ENCODE measurements around the gene L3MBTL3. TPM values are rescaled to one million over a fixed set of nuclear protein-coding genes. Genes with fewer than 3 reads are reported as not detected.
A peak's percentile ranks its signal among the peaks of the same experiment; 100 is the strongest.

L3MBTL3 gene
- total RNA-seq, 1 experiment from 2014 or later = 31.5 TPM

DNA sequence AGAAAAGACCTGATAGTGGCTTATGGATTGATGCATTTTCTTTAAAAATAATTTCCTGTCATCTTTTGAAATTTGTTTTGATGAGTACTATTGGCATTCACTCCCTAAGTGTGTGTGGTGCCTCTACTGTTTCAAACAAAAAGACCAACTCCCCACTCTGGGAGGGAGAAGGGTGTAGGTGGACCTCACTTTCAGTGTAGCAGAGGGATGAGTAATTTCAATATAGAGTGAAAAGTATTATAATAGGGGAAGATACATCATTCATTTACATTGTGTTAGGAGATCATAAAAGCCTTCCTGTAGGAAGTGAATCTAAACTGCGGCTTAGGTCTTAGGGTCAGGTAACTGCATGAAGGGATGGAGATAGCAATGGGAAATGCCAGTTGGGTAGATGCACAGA lies 158.0 kb downstream of the L3MBTL3 start (continued):
- TF ChIP-seq ZBTB33 (IDR thresholded peaks at IDR 0.05; ENCODE audit: extremely low read depth, insufficient replicate concordance, low read length) (no peak), SIN3A (IDR thresholded peaks at IDR 0.05; ENCODE audit: low read depth) (no peak)

GRCh38 chr6:130178692-130179091 lies 160.3 kb downstream of the L3MBTL3 start:
- no peak overlapping the region; the same call in 1 of the 2 replicates for H3K27ac ChIP-seq (ENCODE audit: low read depth, low read length)
- POLR2A ChIA-PET = no interaction called here
- CTCF ChIA-PET = no interaction called here
- TF ChIP-seq, protein P1, sequence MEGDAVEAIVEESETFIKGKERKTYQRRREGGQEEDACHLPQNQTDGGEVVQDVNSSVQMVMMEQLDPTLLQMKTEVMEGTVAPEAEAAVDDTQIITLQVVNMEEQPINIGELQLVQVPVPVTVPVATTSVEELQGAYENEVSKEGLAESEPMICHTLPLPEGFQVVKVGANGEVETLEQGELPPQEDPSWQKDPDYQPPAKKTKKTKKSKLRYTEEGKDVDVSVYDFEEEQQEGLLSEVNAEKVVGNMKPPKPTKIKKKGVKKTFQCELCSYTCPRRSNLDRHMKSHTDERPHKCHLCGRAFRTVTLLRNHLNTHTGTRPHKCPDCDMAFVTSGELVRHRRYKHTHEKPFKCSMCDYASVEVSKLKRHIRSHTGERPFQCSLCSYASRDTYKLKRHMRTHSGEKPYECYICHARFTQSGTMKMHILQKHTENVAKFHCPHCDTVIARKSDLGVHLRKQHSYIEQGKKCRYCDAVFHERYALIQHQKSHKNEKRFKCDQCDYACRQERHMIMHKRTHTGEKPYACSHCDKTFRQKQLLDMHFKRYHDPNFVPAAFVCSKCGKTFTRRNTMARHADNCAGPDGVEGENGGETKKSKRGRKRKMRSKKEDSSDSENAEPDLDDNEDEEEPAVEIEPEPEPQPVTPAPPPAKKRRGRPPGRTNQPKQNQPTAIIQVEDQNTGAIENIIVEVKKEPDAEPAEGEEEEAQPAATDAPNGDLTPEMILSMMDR (IDR thresholded peaks at IDR 0.05 in 2 of 3, conservative IDR thresholded peaks at IDR 0.05 in 1 of 3; ENCODE audit: borderline replicate concordance in 1 of 3, insufficient read depth in 1 of 3, low read depth in 2 of 3, low read length in 2 of 3) = no peak
- TF ChIP-seq ATF3 (IDR thresholded peaks at IDR 0.05) = no peak
- no peak for TF ChIP-seq RAD21 (IDR thresholded peaks at IDR 0.05; ENCODE audit: low read depth)
- TF ChIP-seq CBX3 (IDR thresholded peaks at IDR 0.05; ENCODE audit: low read depth) = peak; percentile 44; the same call in 1 of the 2 replicates
- TF ChIP-seq JUND (IDR thresholded peaks at IDR 0.05) = peak; percentile 90
- TF ChIP-seq EZH2phosphoT487 (IDR thresholded peaks at IDR 0.05; ENCODE audit: borderline replicate concordance) = no peak
- no peak for TF ChIP-seq SIN3A (IDR thresholded peaks at IDR 0.05; ENCODE audit: low read depth)
- TF ChIP-seq ZFX (IDR thresholded peaks at IDR 0.05) = no peak
- no peak; the same call in 1 of the 2 replicates for TF ChIP-seq MAX (IDR thresholded peaks at IDR 0.05)
- TF ChIP-seq YY1 (IDR thresholded peaks at IDR 0.05; ENCODE audit: extremely low read depth, insufficient replicate concordance, low read depth, low read length) = no peak
- no peak for TF ChIP-seq EGR1 (IDR thresholded peaks at IDR 0.05; ENCODE audit: low read depth)
- no peak for TF ChIP-seq ELF1 (IDR thresholded peaks at IDR 0.05; ENCODE audit: borderline replicate concordance, low read depth)
- peak; percentile 93 for TF ChIP-seq FOSL1 (IDR thresholded peaks at IDR 0.05; ENCODE audit: low read depth)
- no peak for TF ChIP-seq CEBPB (IDR thresholded peaks at IDR 0.05; ENCODE audit: low read depth)
- no peak for TF ChIP-seq POLR2AphosphoS5 (IDR thresholded peaks at IDR 0.05; ENCODE audit: low read depth, low read length)
- no peak for TF ChIP-seq ZBTB33 (IDR thresholded peaks at IDR 0.05; ENCODE audit: extremely low read depth, insufficient replicate concordance, low read length)
- no peak for TF ChIP-seq EZH2 (IDR thresholded peaks at IDR 0.05)

More at GRCh38 chr6:130178692-130179091, 160.3 kb downstream of the L3MBTL3 start:
- Histone ChIP-seq H3K4me3 (replicated peaks in 1 of 2; ENCODE audit: low read depth in 1 of 2, low read length in 2 of 2) (no peak overlapping the region), H3K27me3 (ENCODE audit: insufficient read depth, low read length) (no peaks in the 10 kb centered on the region), H3K9ac (ENCODE audit: low read length) (no peak overlapping the region), H3K36me3 (ENCODE audit: control insufficient read depth in 1 of 2, insufficient read depth in 2 of 2, low read length in 2 of 2) (no peaks in the 10 kb centered on the region), H3K4me1 (ENCODE audit: control insufficient read depth in 1 of 2, insufficient read depth in 2 of 2, low read length in 2 of 2) (peaks cover 11 to 13% of the 10 kb centered on the region in 2 experiments), H4K20me1 (ENCODE audit: insufficient read depth) (no peaks in the 10 kb centered on the region), H3K79me2 (ENCODE audit: insufficient read depth, low read length) (no peaks in the 10 kb centered on the region), H3K9me3 (ENCODE audit: control insufficient read depth in 1 of 2, insufficient read depth in 1 of 2, low read depth in 1 of 2, low read length in 2 of 2) (no peaks in the 10 kb centered on the region), H3K9me2 (ENCODE audit: insufficient read depth) (no peaks in the 10 kb centered on the region), H3K4me2 (ENCODE audit: low read length) (peak overlapping the region; percentile 62), H2AFZ (ENCODE audit: low read depth, low read length, poor library complexity, severe bottlenecking) (peak overlapping the region; percentile 64)
- BruUV-seq (replicated peaks) = no TSS peak
- ATAC-seq (peak; percentile 100), DNase-seq (ENCODE audit: low read depth, low spot score) (peak; percentile 68)
- intact Hi-C loops (cut with micrococcal nuclease) = no loop called here
- RAD21 ChIA-PET (ENCODE audit: low non-redundant PET in 1 of 2, low total read pairs in 2 of 2, uncharacterized antibody in 2 of 2, unreplicated experiment in 2 of 2) = no interaction called here

Measured in HCT116 (cell line).